ENCODE data around the gene FAM117B. TPM values are rescaled to one million over a fixed set of nuclear protein-coding genes. Genes with fewer than 3 reads are reported as not detected.

The FAM117B gene
- total RNA-seq, 1 donor from 2014 or later = 7.1 TPM

DNA sequence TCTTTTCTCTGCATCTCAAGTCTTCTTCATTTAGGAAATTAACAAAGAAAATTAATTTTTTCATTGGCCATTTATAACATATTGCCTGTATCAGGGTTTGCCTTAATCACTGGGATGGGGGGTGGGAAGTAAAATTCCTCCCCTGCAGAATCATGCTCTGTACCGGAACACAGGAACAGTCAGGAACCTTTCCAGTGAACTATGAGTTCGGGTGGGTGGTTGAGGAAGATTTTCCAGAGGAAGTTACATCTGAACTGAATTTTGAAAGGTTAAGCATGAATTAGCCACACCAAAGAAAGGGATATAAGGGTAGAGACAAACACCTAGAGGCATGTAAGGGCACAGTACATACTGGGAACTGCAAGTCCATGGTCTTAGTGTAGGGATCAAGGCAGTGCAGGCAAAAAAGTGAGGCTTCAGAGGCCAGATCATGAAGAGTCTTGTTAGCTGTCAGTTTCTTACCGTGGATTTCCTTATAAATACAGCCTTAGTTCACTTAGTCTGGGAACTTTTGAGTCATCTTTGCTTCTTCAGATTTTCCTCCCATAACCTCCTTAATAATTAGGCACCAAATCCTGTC, 55.6 kb downstream of the FAM117B start:
- TF ChIP-seq, protein P1, sequence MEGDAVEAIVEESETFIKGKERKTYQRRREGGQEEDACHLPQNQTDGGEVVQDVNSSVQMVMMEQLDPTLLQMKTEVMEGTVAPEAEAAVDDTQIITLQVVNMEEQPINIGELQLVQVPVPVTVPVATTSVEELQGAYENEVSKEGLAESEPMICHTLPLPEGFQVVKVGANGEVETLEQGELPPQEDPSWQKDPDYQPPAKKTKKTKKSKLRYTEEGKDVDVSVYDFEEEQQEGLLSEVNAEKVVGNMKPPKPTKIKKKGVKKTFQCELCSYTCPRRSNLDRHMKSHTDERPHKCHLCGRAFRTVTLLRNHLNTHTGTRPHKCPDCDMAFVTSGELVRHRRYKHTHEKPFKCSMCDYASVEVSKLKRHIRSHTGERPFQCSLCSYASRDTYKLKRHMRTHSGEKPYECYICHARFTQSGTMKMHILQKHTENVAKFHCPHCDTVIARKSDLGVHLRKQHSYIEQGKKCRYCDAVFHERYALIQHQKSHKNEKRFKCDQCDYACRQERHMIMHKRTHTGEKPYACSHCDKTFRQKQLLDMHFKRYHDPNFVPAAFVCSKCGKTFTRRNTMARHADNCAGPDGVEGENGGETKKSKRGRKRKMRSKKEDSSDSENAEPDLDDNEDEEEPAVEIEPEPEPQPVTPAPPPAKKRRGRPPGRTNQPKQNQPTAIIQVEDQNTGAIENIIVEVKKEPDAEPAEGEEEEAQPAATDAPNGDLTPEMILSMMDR (conservative IDR thresholded peaks at IDR 0.05; ENCODE audit: low read depth, low read length) = no peak
- DNase-seq (ENCODE audit: low read depth) = no peak
- no peak overlapping the region for H3K4me3 ChIP-seq (ENCODE audit: low read depth, low read length)

GRCh38 chr2:202693503-202693902, 58.7 kb downstream of the FAM117B start:
- DNase-seq (ENCODE audit: low read depth) = no peak
- no peak overlapping the region for H3K4me3 ChIP-seq (ENCODE audit: low read depth, low read length)
- TF ChIP-seq, protein P1 (conservative IDR thresholded peaks at IDR 0.05; ENCODE audit: low read depth, low read length) = no peak

- TF ChIP-seq, protein P1 (conservative IDR thresholded peaks at IDR 0.05; ENCODE audit: low read depth, low read length) = no peak
- DNase-seq (ENCODE audit: low read depth) = no peak
- no peak overlapping the region for H3K4me3 ChIP-seq (ENCODE audit: low read depth, low read length)
Observed at GRCh38 chr2:202695166-202695565, 60.4 kb downstream of the FAM117B start.

GRCh38 chr2:202700075-202700901, 65.5 kb downstream of the FAM117B start:
- TF ChIP-seq, protein P1 (conservative IDR thresholded peaks at IDR 0.05; ENCODE audit: low read depth, low read length) = no peak
- H3K4me3 ChIP-seq (ENCODE audit: low read depth, low read length) = no peak overlapping the region
- DNase-seq (ENCODE audit: low read depth) = no peak

GRCh38 chr2:202703091-202703490, 68.3 kb downstream of the FAM117B start:
- TF ChIP-seq, protein P1 (conservative IDR thresholded peaks at IDR 0.05; ENCODE audit: low read depth, low read length) = no peak
- peak; percentile 18 for DNase-seq (ENCODE audit: low read depth)
- no peak overlapping the region for H3K4me3 ChIP-seq (ENCODE audit: low read depth, low read length)

DNA sequence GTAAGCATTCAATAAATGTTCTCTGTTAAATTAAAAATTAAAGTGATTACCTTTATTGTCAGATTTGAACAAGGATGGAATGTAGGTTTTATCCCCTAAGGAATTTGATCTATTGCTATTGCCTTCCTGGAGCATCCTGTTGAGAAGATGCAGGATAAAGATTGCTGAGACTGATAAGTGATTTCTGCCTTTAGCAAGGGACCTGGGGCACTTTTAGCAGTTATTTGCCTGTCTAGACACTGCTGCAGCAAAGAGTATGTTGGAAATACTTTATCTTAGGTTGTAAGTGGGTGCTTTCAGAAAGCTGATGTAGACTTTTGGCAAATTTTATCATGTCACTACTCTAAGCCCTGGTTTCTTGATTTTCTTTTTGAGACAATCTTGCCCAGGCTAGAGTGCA, 69.5 kb downstream of the FAM117B start:
- no peak for DNase-seq (ENCODE audit: low read depth)
- H3K4me3 ChIP-seq (ENCODE audit: low read depth, low read length) = no peak overlapping the region
- TF ChIP-seq, protein P1 (conservative IDR thresholded peaks at IDR 0.05; ENCODE audit: low read depth, low read length) = no peak
